ENCODE measurements around the gene CETN3. TPM values are rescaled to one million over a fixed set of nuclear protein-coding genes. Genes with fewer than 3 reads are reported as not detected.
"Not testable (repeated sequence)": the region's sequence is repeated elsewhere in the genome, so short reads cannot be mapped to it uniquely, and the experiment has no call there.

The CETN3 gene
- total RNA-seq, 1 experiment from 2014 or later = 42.8 TPM

- CTCF ChIA-PET = no interaction called here
- TF ChIP-seq ZNF274 (IDR thresholded peaks at IDR 0.05; ENCODE audit: low read depth, low read length) (no peak), ZFX (IDR thresholded peaks at IDR 0.05) (no peak), EZH2 (IDR thresholded peaks at IDR 0.05) (no peak), SIN3A (IDR thresholded peaks at IDR 0.05; ENCODE audit: low read depth) (no peak), ELF1 (IDR thresholded peaks at IDR 0.05; ENCODE audit: borderline replicate concordance, low read depth) (no peak), RAD21 (IDR thresholded peaks at IDR 0.05; ENCODE audit: low read depth) (no peak), FOSL1 (IDR thresholded peaks at IDR 0.05; ENCODE audit: low read depth) (no peak), SP1 (IDR thresholded peaks at IDR 0.05; ENCODE audit: low read depth) (no peak), CBX3 (IDR thresholded peaks at IDR 0.05; ENCODE audit: low read depth) (no peak), JUND (IDR thresholded peaks at IDR 0.05) (no peak)
- intact Hi-C loops (cut with micrococcal nuclease) = no loop called here
- H3K9ac ChIP-seq (ENCODE audit: low read length) = no peak overlapping the region
- no peak overlapping the region for H3K4me2 ChIP-seq (ENCODE audit: low read length)
- no peaks in the 10 kb centered on the region for H3K79me2 ChIP-seq (ENCODE audit: insufficient read depth, low read length)
- no peak for DNase-seq (ENCODE audit: low read depth, low spot score)
- BruUV-seq (replicated peaks) = no TSS peak
- no peaks in the 10 kb centered on the region for H3K4me1 ChIP-seq (ENCODE audit: control insufficient read depth in 1 of 2, insufficient read depth in 2 of 2, low read length in 2 of 2)
- H4K20me1 ChIP-seq (ENCODE audit: insufficient read depth) = no peaks in the 10 kb centered on the region
- no peak overlapping the region for H2AFZ ChIP-seq (ENCODE audit: low read depth, low read length, poor library complexity, severe bottlenecking)
- no peaks in the 10 kb centered on the region for H3K9me2 ChIP-seq (ENCODE audit: insufficient read depth)
- H3K9me3 ChIP-seq (ENCODE audit: control insufficient read depth in 1 of 2, insufficient read depth in 1 of 2, low read depth in 1 of 2, low read length in 2 of 2) = no peaks in the 10 kb centered on the region
- H3K27ac ChIP-seq (ENCODE audit: low read depth, low read length) = no peak overlapping the region
- no peaks in the 10 kb centered on the region for H3K36me3 ChIP-seq (ENCODE audit: control insufficient read depth in 1 of 2, insufficient read depth in 2 of 2, low read length in 2 of 2)
- no peaks in the 10 kb centered on the region for H3K27me3 ChIP-seq (ENCODE audit: insufficient read depth, low read length)
- POLR2A ChIA-PET = interaction anchor here (1.2 kb wide), 1 partner anchor 13 kb away, joined by 3 read pairs; no protein-coding TSS in a partner anchor
- no peak for ATAC-seq
- H3K4me3 ChIP-seq (replicated peaks in 1 of 2; ENCODE audit: low read depth in 1 of 2, low read length in 2 of 2) = no peak overlapping the region
- RAD21 ChIA-PET (ENCODE audit: low non-redundant PET in 1 of 2, low total read pairs in 2 of 2, uncharacterized antibody in 2 of 2, unreplicated experiment in 2 of 2) = no interaction called here
These were observed 63.9 kb downstream of the CETN3 start for GRCh38 chr5:90345684-90346083.

GRCh38 chr5:90344689-90345088 lies 64.9 kb downstream of the CETN3 start:
- Histone ChIP-seq H3K27ac (ENCODE audit: low read depth, low read length) (no peak overlapping the region), H3K9me2 (ENCODE audit: insufficient read depth) (no peaks in the 10 kb centered on the region), H3K4me1 (ENCODE audit: control insufficient read depth in 1 of 2, insufficient read depth in 2 of 2, low read length in 2 of 2) (no peaks in the 10 kb centered on the region), H3K9me3 (ENCODE audit: control insufficient read depth in 1 of 2, insufficient read depth in 1 of 2, low read depth in 1 of 2, low read length in 2 of 2) (no peaks in the 10 kb centered on the region), H3K79me2 (ENCODE audit: insufficient read depth, low read length) (no peaks in the 10 kb centered on the region), H3K9ac (ENCODE audit: low read length) (no peak overlapping the region), H3K27me3 (ENCODE audit: insufficient read depth, low read length) (no peaks in the 10 kb centered on the region), H4K20me1 (ENCODE audit: insufficient read depth) (no peaks in the 10 kb centered on the region), H2AFZ (ENCODE audit: low read depth, low read length, poor library complexity, severe bottlenecking) (no peak overlapping the region), H3K4me2 (ENCODE audit: low read length) (no peak overlapping the region), H3K36me3 (ENCODE audit: control insufficient read depth in 1 of 2, insufficient read depth in 2 of 2, low read length in 2 of 2) (no peaks in the 10 kb centered on the region), H3K4me3 (replicated peaks in 1 of 2; ENCODE audit: low read depth in 1 of 2, low read length in 2 of 2) (no peak overlapping the region)
- no peak for DNase-seq (ENCODE audit: low read depth, low spot score)
- ATAC-seq = no peak
- intact Hi-C loops (cut with micrococcal nuclease) = no loop called here
- BruUV-seq (replicated peaks) = no TSS peak
- TF ChIP-seq SIN3A (IDR thresholded peaks at IDR 0.05; ENCODE audit: low read depth) = no peak
- no peak for TF ChIP-seq RAD21 (IDR thresholded peaks at IDR 0.05; ENCODE audit: low read depth)
- no peak for TF ChIP-seq CEBPB (IDR thresholded peaks at IDR 0.05; ENCODE audit: low read depth)
- no peak for TF ChIP-seq EZH2 (IDR thresholded peaks at IDR 0.05)
- no peak for TF ChIP-seq ATF3 (IDR thresholded peaks at IDR 0.05)
- RAD21 ChIA-PET (ENCODE audit: low non-redundant PET in 1 of 2, low total read pairs in 2 of 2, uncharacterized antibody in 2 of 2, unreplicated experiment in 2 of 2) = no interaction called here
- CTCF ChIA-PET = no interaction called here
- POLR2A ChIA-PET = no interaction called here

GRCh38 chr5:90343731-90344130 lies 65.8 kb downstream of the CETN3 start:
- BruUV-seq (replicated peaks); H3K36me3 ChIP-seq (ENCODE audit: control insufficient read depth in 1 of 2, insufficient read depth in 2 of 2, low read length in 2 of 2); H3K9me2 ChIP-seq (ENCODE audit: insufficient read depth); RAD21 ChIA-PET (ENCODE audit: low non-redundant PET in 1 of 2, low total read pairs in 2 of 2, uncharacterized antibody in 2 of 2, unreplicated experiment in 2 of 2); H3K9ac ChIP-seq (ENCODE audit: low read length); H3K4me1 ChIP-seq (ENCODE audit: control insufficient read depth in 1 of 2, insufficient read depth in 2 of 2, low read length in 2 of 2); intact Hi-C loops (cut with micrococcal nuclease); H2AFZ ChIP-seq (ENCODE audit: low read depth, low read length, poor library complexity, severe bottlenecking); DNase-seq (ENCODE audit: low read depth, low spot score); H4K20me1 ChIP-seq (ENCODE audit: insufficient read depth); H3K79me2 ChIP-seq (ENCODE audit: insufficient read depth, low read length); H3K4me3 ChIP-seq (replicated peaks in 1 of 2; ENCODE audit: low read depth in 1 of 2, low read length in 2 of 2); POLR2A ChIA-PET; H3K27me3 ChIP-seq (ENCODE audit: insufficient read depth, low read length); ATAC-seq; CTCF ChIA-PET; H3K4me2 ChIP-seq (ENCODE audit: low read length); H3K27ac ChIP-seq (ENCODE audit: low read depth, low read length); H3K9me3 ChIP-seq (ENCODE audit: control insufficient read depth in 1 of 2, insufficient read depth in 1 of 2, low read depth in 1 of 2, low read length in 2 of 2): not testable (repeated sequence)
